ENCODE data around the gene OR6J1. TPM values are rescaled to one million over a fixed set of nuclear protein-coding genes. Genes with fewer than 3 reads are reported as not detected.

OR6J1 gene
- total and polyA plus RNA-seq, 2 of the 13 experiments (the other 11 are each of a cell fraction or from before 2014, with no cell fraction given), result not detected

- TF ChIP-seq ZNF646 (CRISPR knock-in tag; IDR thresholded peaks at IDR 0.05), result no peak
- no peak for TF ChIP-seq TEAD2 (CRISPR knock-in tag; IDR thresholded peaks at IDR 0.05)
- no peak for TF ChIP-seq KDM5A (IDR thresholded peaks at IDR 0.05; ENCODE audit: borderline replicate concordance, low read length)
- no peak for TF ChIP-seq ZNF687 (CRISPR knock-in tag; IDR thresholded peaks at IDR 0.05)
- TF ChIP-seq NR0B2 (CRISPR knock-in tag; IDR thresholded peaks at IDR 0.05), result no peak
- no peak for TF ChIP-seq RXRA (CRISPR knock-in tag; IDR thresholded peaks at IDR 0.05)
- TF ChIP-seq TBX2 (CRISPR knock-in tag; IDR thresholded peaks at IDR 0.05; ENCODE audit: borderline replicate concordance), result no peak
- TF ChIP-seq ELF1 (CRISPR knock-in tag; IDR thresholded peaks at IDR 0.05), result no peak
- no peak for TF ChIP-seq ZNF780A (CRISPR knock-in tag; IDR thresholded peaks at IDR 0.05)
- no peak for TF ChIP-seq GPBP1L1 (CRISPR knock-in tag; IDR thresholded peaks at IDR 0.05)
- no peak for TF ChIP-seq AHR (CRISPR knock-in tag; IDR thresholded peaks at IDR 0.05)
- peak; percentile 93 for TF ChIP-seq NFE2L2 (IDR thresholded peaks at IDR 0.05; ENCODE audit: low read length)
- TF ChIP-seq MNT (IDR thresholded peaks at IDR 0.05), result no peak
- TF ChIP-seq THYN1 (CRISPR knock-in tag; IDR thresholded peaks at IDR 0.05; ENCODE audit: borderline replicate concordance, low read depth), result no peak
- no peak for TF ChIP-seq ZIK1 (CRISPR knock-in tag; IDR thresholded peaks at IDR 0.05; ENCODE audit: borderline replicate concordance, low read depth)
- no peak for TF ChIP-seq GATA4 (IDR thresholded peaks at IDR 0.05; ENCODE audit: borderline replicate concordance, low read depth)
- no peak for TF ChIP-seq HOXA3 (CRISPR knock-in tag; IDR thresholded peaks at IDR 0.05)
Observed at GRCh38 chr14:22598896-22599244, 45.3 kb downstream of the OR6J1 start (continued).
